ENCODE results near the gene HSPBP1. TPM values are rescaled to one million over a fixed set of nuclear protein-coding genes. Genes with fewer than 3 reads are reported as not detected.
A peak's percentile ranks its signal among the peaks of the same experiment; 100 is the strongest.

HSPBP1 gene
- total and polyA plus RNA-seq, 2 of the 4 experiments (the other 2 are of a cell fraction) = 21.0 to 43.2 TPM

DNA sequence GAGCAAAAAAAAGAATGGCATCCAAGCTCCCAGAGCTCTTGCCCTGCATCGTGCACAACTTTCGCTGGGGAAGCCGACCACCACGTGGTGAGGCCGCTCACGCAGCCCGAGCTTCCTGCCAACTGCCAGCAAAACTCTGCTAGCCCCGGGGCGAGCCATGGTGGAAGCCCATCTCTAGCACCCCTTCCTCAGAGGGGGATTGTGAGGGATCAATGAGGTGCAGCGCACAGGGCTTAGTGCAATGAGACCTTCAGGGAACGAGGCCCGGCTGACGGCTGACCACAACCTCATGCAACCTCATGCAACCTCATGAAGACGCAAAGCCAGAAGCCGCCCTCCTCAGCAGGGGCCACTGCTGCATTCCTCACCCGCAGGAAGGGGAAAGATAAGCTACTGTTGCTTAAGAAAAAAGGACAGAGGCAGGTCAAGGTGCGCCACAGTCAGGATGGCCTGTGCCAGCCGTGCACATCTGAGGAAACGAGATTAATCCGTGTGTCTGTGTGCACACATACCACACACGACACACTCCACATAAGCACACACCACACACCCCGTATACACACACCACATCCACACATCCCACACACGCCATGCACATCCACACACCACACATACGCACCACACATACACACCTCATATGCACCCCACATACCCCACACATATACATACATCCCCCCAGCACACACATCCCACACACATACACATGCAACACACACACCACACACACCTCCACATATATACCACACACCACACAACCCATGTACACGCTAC lies 9.6 kb downstream of the HSPBP1 start:
- no peak overlapping the region for H3K4me2 ChIP-seq (ENCODE audit: low read depth, low read length)
- intact Hi-C loops (cut with micrococcal nuclease) (no loop called here), dilution Hi-C loops (cut with HindIII; ENCODE audit: low sequenced_read_pairs, unreplicated experiment) (no loop called here), in situ Hi-C loops (cut with MboI; ENCODE audit: low sequenced_read_pairs) (no loop called here)
- H2BK120ac ChIP-seq (ENCODE audit: low read depth, low read length) = no peak overlapping the region
- no peak overlapping the region; the same call in 1 of the 2 replicates for H3K56ac ChIP-seq (ENCODE audit: extremely low read depth, insufficient read depth, low read length)
- no peak overlapping the region for H3K14ac ChIP-seq (replicated peaks; ENCODE audit: low read depth, low read length)
- H4K8ac ChIP-seq (ENCODE audit: low read depth in 2 of 2, low read length in 2 of 2) = no peak overlapping the region
- H3K9me3 ChIP-seq (ENCODE audit: control insufficient read depth, insufficient read depth, low read length) = no peaks in the 10 kb centered on the region
- no peak overlapping the region for H3K9ac ChIP-seq (ENCODE audit: low read depth, low read length)
- no peak overlapping the region for H3K4me3 ChIP-seq (ENCODE audit: insufficient read depth, low read depth, low read length)
- H3K36me3 ChIP-seq (ENCODE audit: control insufficient read depth, insufficient read depth, low read length) = peaks cover 31% of the 10 kb centered on the region
- no peak overlapping the region for H2AK5ac ChIP-seq (ENCODE audit: low read depth, low read length)
- no peak overlapping the region for H2AFZ ChIP-seq (replicated peaks; ENCODE audit: low read length, poor library complexity)
- ChIA-PET CTCF (no interaction called here), POLR2A (ENCODE audit: unreplicated experiment) (interaction anchor here (0.5 kb wide), 1 partner anchor 137 kb away, joined by 4 read pairs; the partner anchor contains the start of gene UBE2S)
- no peak overlapping the region for H2BK20ac ChIP-seq (ENCODE audit: low read depth, low read length)
- H2BK15ac ChIP-seq (ENCODE audit: low read depth, low read length) = no peak overlapping the region
- no peak overlapping the region for H3K4ac ChIP-seq (ENCODE audit: low read depth, low read length)
- peaks cover 9% of the 10 kb centered on the region; the same call in 1 of the 2 replicates for H3K9me1 ChIP-seq (ENCODE audit: insufficient read depth, low read length)
- DNase-seq (no peak), ATAC-seq (ENCODE audit: low read depth) (no peak)
- H2AK9ac ChIP-seq (replicated peaks; ENCODE audit: low read depth, low read length, poor library complexity) = peak overlapping the region; percentile 88
- no peak overlapping the region for H3K18ac ChIP-seq (ENCODE audit: low read depth, low read length)
- 85 to 100% methylated on average over 2 to 8 of the region's 25 CpGs for WGBS, 2 experiments (ENCODE audit: extremely low coverage in 2 of 2, insufficient read length in 1 of 2)
- no peak overlapping the region for H3K23ac ChIP-seq (ENCODE audit: low read depth, low read length)
- no peak overlapping the region for H3K27ac ChIP-seq (ENCODE audit: insufficient read depth, low read length)
- H4K91ac ChIP-seq (ENCODE audit: insufficient read depth, low read depth, low read length) = no peak overlapping the region
- H3K79me1 ChIP-seq (ENCODE audit: low read depth in 1 of 2, low read length in 2 of 2) = peaks cover 5 to 30% of the 10 kb centered on the region in 2 experiments
- peak overlapping the region; percentile 79 for H2BK5ac ChIP-seq (ENCODE audit: low read depth, low read length, poor library complexity, severe bottlenecking)
- peaks cover 7% of the 10 kb centered on the region; the same call in 1 of the 2 replicates for H4K20me1 ChIP-seq (ENCODE audit: insufficient read depth, low read length)
- no peaks in the 10 kb centered on the region for H3K27me3 ChIP-seq (ENCODE audit: control insufficient read depth, insufficient read depth, low read length)
- no peaks in the 10 kb centered on the region for H3K4me1 ChIP-seq (ENCODE audit: control insufficient read depth, insufficient read depth, low read length)
- BruUV-seq (replicated peaks) = no TSS peak
- TF ChIP-seq SMC3 (IDR thresholded peaks at IDR 0.05; ENCODE audit: low read depth, low read length) (no peak), CEBPB (IDR thresholded peaks at IDR 0.05; ENCODE audit: low read depth, low read length) (no peak), NFE2L2 (IDR thresholded peaks at IDR 0.05; ENCODE audit: low read depth, low read length) (no peak), USF2 (IDR thresholded peaks at IDR 0.05; ENCODE audit: low read depth, low read length) (no peak), POLR2A (IDR thresholded peaks at IDR 0.05; ENCODE audit: low read depth, low read length) (no peak), BHLHE40 (IDR thresholded peaks at IDR 0.05; ENCODE audit: low read depth, low read length) (no peak), MAFK (IDR thresholded peaks at IDR 0.05; ENCODE audit: low read depth, low read length) (no peak), RCOR1 (IDR thresholded peaks at IDR 0.05; ENCODE audit: insufficient replicate concordance, low read length) (no peak), RFX5 (IDR thresholded peaks at IDR 0.05; ENCODE audit: low read depth, low read length) (no peak), MXI1 (IDR thresholded peaks at IDR 0.05; ENCODE audit: borderline replicate concordance, low read depth, low read length) (no peak), CHD1 (IDR thresholded peaks at IDR 0.05; ENCODE audit: low read depth, low read length) (no peak)
- H4K5ac ChIP-seq (ENCODE audit: low read depth, low read length) = no peak overlapping the region
